Measurements from ENCODE around the gene MUC5AC. TPM values are rescaled to one million over a fixed set of nuclear protein-coding genes. Genes with fewer than 3 reads are reported as not detected.

Gene MUC5AC
- total RNA-seq, 4 donors from 2014 or later = under 0.01 TPM; not detected in 1

DNA sequence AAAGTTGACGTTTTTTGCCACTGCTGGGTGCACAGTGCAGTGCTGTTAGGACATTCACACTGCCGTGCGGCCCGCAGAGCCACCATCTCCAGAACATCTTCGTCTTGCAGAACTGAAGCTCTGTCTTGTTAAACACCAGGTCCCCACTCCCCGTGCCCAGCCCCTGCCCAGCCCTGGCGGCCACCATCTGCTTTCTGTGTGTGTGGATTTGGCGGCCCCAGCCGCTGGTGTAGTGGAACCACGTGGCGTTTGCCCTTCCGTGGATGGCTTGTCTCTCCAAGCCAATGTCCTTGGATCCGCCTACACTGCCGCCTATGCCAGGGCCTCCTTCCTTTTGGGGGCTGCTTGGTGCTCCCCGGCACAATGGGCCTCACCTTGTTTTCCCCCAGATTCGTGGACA lies 8.2 kb upstream of the MUC5AC start:
- no peak for DNase-seq (ENCODE audit: extremely low spot score)
- intact Hi-C loops (cut with DNase I) = no loop called here
- WGBS = 93% methylated on average over 16 of the region's 16 CpGs

DNA sequence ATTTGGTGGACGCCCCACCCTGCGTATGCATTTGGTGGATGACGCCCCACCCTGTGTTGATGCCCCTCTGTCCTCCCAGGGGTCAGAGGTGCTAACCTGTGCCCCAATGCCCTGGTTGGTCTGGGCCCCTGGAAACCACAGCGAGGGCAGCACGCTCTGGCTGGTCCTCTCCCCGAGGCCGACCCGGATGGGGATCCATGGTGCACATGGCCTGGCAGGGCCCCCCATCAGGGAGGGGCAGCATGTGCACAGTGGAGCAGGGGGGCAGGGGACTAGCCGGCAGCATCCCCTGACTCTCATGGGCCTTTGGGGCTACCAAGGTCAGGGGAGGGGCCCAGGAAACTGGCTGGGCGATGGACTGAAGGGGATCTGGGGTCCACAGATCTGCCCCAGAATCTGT lies 7.6 kb upstream of the MUC5AC start:
- intact Hi-C loops (cut with DNase I) = no loop called here
- Histone ChIP-seq H3K27me3 (peaks cover 0 to 45% (median 0%) of the 10 kb centered on the region in 4 donors), H3K4me3 (no peak overlapping the region), H3K4me1 (peaks cover 0 to 10% (median 0%) of the 10 kb centered on the region in 4 donors), H3K36me3 (no peaks in the 10 kb centered on the region), H3K9me3 (no peaks in the 10 kb centered on the region), H3K27ac (replicated peaks in 1 of 4) (no peak overlapping the region)
- TF ChIP-seq EP300 (IDR thresholded peaks at IDR 0.05) (no peak), POLR2AphosphoS5 (IDR thresholded peaks at IDR 0.05) (no peak), POLR2A (IDR thresholded peaks at IDR 0.05; ENCODE audit: low read depth) (no peak)
- TF ChIP-seq, protein P1, sequence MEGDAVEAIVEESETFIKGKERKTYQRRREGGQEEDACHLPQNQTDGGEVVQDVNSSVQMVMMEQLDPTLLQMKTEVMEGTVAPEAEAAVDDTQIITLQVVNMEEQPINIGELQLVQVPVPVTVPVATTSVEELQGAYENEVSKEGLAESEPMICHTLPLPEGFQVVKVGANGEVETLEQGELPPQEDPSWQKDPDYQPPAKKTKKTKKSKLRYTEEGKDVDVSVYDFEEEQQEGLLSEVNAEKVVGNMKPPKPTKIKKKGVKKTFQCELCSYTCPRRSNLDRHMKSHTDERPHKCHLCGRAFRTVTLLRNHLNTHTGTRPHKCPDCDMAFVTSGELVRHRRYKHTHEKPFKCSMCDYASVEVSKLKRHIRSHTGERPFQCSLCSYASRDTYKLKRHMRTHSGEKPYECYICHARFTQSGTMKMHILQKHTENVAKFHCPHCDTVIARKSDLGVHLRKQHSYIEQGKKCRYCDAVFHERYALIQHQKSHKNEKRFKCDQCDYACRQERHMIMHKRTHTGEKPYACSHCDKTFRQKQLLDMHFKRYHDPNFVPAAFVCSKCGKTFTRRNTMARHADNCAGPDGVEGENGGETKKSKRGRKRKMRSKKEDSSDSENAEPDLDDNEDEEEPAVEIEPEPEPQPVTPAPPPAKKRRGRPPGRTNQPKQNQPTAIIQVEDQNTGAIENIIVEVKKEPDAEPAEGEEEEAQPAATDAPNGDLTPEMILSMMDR (IDR thresholded peaks at IDR 0.05) = no peak
- WGBS = 92% methylated on average over 10 of the region's 10 CpGs
- DNase-seq (ENCODE audit: extremely low spot score) = no peak

More for the DNA sequence above, 8.2 kb upstream of the MUC5AC start:
- Histone ChIP-seq H3K4me1 (peaks cover 0 to 10% (median 0%) of the 10 kb centered on the region in 4 donors), H3K4me3 (no peak overlapping the region), H3K27me3 (peaks cover 0 to 45% (median 0%) of the 10 kb centered on the region in 4 donors), H3K27ac (replicated peaks in 1 of 4) (no peak overlapping the region), H3K36me3 (no peaks in the 10 kb centered on the region), H3K9me3 (no peaks in the 10 kb centered on the region)
- TF ChIP-seq EP300 (IDR thresholded peaks at IDR 0.05) = no peak
- TF ChIP-seq POLR2A (IDR thresholded peaks at IDR 0.05; ENCODE audit: low read depth) = no peak
- no peak for TF ChIP-seq POLR2AphosphoS5 (IDR thresholded peaks at IDR 0.05)
- TF ChIP-seq, protein P1 (IDR thresholded peaks at IDR 0.05) = no peak

DNA sequence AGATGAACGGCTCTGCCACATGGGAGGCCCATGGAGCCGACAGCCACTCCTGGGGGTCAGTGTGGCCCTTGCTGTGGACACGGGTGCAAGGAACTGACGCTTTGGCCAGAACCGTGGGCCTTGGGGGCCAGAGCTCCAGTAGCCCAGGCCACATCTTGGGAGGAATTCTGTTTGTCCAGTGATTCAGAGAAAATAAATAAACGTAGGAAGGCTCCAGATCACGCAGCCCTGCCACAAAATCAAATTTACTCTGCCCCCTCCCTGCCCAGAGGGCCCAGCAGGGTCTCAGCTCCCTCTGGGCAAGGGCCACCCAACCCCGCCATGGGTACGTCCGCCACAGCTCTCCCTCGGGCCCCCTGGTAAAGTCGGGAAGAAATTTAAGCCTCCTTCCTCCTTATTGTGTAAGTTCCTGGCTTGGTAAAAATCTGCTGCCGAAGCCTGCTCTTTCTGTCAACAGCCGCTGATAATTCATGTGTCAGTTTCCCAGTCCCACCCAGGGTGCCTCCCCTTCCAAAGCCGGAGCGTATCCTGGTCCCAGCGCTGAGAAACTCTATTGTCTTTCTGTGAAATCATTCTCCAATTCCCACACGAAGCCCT lies 6.9 kb upstream of the MUC5AC start:
- Histone ChIP-seq H3K4me1 (peaks cover 0 to 10% (median 0%) of the 10 kb centered on the region in 4 donors), H3K36me3 (no peaks in the 10 kb centered on the region), H3K9me3 (no peaks in the 10 kb centered on the region), H3K4me3 (no peak overlapping the region), H3K27ac (replicated peaks in 1 of 4) (peak overlapping the region in 1 of 4 donors; percentile 30), H3K27me3 (peaks cover 0 to 45% (median 0%) of the 10 kb centered on the region in 4 donors)
- no peak for DNase-seq (ENCODE audit: extremely low spot score)
- WGBS = 45% methylated on average over 11 of the region's 18 CpGs
- intact Hi-C loops (cut with DNase I) = no loop called here
- TF ChIP-seq EP300 (IDR thresholded peaks at IDR 0.05) (no peak), POLR2AphosphoS5 (IDR thresholded peaks at IDR 0.05) (no peak), POLR2A (IDR thresholded peaks at IDR 0.05; ENCODE audit: low read depth) (no peak)
- TF ChIP-seq, protein P1 (IDR thresholded peaks at IDR 0.05) = no peak

DNA sequence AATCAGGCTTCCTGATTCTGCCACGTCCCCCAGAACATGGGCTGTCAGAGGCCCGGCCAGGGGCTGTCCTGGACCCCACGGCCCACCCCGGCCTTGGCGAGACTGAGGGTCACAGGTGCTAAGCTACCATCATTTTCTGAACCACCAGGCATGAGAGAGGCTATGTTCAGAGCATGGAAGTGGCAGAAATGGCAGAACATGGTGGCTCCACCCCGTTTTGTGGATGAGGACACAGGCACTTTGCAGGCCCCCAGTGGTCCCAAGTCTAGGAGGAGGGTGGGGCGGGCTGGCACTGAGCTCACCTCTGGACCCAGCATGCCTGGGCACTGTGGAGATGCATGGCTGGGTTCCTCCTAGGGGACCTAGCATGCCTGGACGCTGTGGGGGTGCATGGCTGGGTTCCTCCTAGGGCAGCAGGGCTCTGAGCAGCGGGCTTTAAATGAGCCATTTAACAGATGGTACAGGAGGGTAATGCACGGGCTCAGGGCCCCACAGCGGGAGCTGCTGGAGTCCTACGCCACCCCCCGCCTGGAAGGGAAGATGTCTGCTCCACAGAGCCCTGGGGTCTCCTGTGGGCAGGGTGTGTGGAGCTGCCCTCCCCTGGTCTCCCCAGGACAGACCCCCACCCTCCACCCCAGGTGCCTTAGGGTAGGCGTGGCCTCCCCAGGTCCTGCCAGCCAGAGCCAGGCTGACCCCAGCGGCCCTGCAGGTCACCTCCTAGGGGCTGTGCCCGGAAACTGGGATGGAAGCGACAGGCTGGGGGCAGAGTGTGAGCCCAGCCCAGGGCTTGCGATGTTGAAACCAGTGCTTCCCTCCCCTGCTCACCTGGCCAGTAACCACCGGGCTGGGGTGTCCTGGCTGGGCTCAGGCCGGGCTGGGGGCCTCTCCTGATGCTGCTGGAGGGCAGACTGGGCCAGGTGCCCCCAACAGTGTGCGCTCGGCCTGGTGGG lies 6.1 kb upstream of the MUC5AC start:
- Histone ChIP-seq H3K4me3 (no peak overlapping the region), H3K4me1 (peaks cover 0 to 10% (median 0%) of the 10 kb centered on the region in 4 donors), H3K27ac (replicated peaks in 1 of 4) (peak overlapping the region in 1 of 4 donors; percentile 30), H3K9me3 (no peaks in the 10 kb centered on the region), H3K36me3 (no peaks in the 10 kb centered on the region), H3K27me3 (peaks cover 0 to 45% (median 0%) of the 10 kb centered on the region in 4 donors)
- intact Hi-C loops (cut with DNase I) = no loop called here
- WGBS = 76% methylated on average over 5 of the region's 22 CpGs
- DNase-seq (ENCODE audit: extremely low spot score) = no peak
- TF ChIP-seq POLR2AphosphoS5 (IDR thresholded peaks at IDR 0.05) (no peak), POLR2A (IDR thresholded peaks at IDR 0.05; ENCODE audit: low read depth) (no peak), EP300 (IDR thresholded peaks at IDR 0.05) (no peak)
- TF ChIP-seq, protein P1 (IDR thresholded peaks at IDR 0.05) = no peak
